Stimulated activated CD8-positive, alpha-beta memory T cell treated with anti-CD3 and anti-CD28 coated beads, Interleukin-12 subunit alpha, Interleukin-12 subunit beta, amount 100 ng/mL, for 4 hours (primary cell): Measurements from ENCODE around the gene SLC6A20.
A peak's percentile ranks its signal among the peaks of the same experiment; 100 is the strongest.

Source experiments
- DNase-seq: peaks from one replicate; pipeline ENCODE4 v3.0.0-alpha.2; 2020; ENCODE audit warnings: low read depth

SLC6A20 gene

GRCh38 chr3:45795882-45796765, at the start of gene SLC6A20:
Gene SLC6A20 (minus strand): TSS chr3:45796536. CDS start chr3:45796419, 117 bp downstream.
- DNase-seq = no peak

- DNase-seq = no peak
Observed at GRCh38 chr3:45844616-45845015, 48.3 kb upstream of the SLC6A20 start.

- no peak for DNase-seq
Observed at GRCh38 chr3:45842851-45843625, 46.7 kb upstream of the SLC6A20 start.

GRCh38 chr3:45841757-45842491, 45.6 kb upstream of the SLC6A20 start, which contains the start of gene LZTFL1:
Gene LZTFL1 (minus strand): TSS chr3:45842119. CDS start chr3:45841991, 128 bp downstream.
- peak; percentile 76 for DNase-seq

GRCh38 chr3:45841420-45841756, 45.1 kb upstream of the SLC6A20 start:
- no peak for DNase-seq

- DNase-seq = no peak
Observed at GRCh38 chr3:45838466-45838865, 42.1 kb upstream of the SLC6A20 start.

- DNase-seq = no peak
Observed at GRCh38 chr3:45832699-45833098, 36.4 kb upstream of the SLC6A20 start.

- DNase-seq = no peak
Observed at GRCh38 chr3:45830121-45830520, 33.8 kb upstream of the SLC6A20 start.

- DNase-seq = no peak
Observed at GRCh38 chr3:45826908-45827307, 30.6 kb upstream of the SLC6A20 start.

GRCh38 chr3:45826321-45826720, 30.0 kb upstream of the SLC6A20 start:
- no peak for DNase-seq

- no peak for DNase-seq
Observed at GRCh38 chr3:45821127-45821526, 24.8 kb upstream of the SLC6A20 start.

GRCh38 chr3:45819543-45819942, 23.2 kb upstream of the SLC6A20 start:
- DNase-seq = no peak

- DNase-seq = no peak
Observed at GRCh38 chr3:45817831-45818522, 21.6 kb upstream of the SLC6A20 start.

- no peak for DNase-seq
Observed at GRCh38 chr3:45816544-45816943, 20.2 kb upstream of the SLC6A20 start.

- DNase-seq = no peak
Observed at GRCh38 chr3:45814322-45814721, 18.0 kb upstream of the SLC6A20 start.

GRCh38 chr3:45807681-45808540, 11.6 kb upstream of the SLC6A20 start:
- DNase-seq = no peak

GRCh38 chr3:45807133-45807532, 10.8 kb upstream of the SLC6A20 start:
- DNase-seq = no peak

GRCh38 chr3:45806072-45806471, 9.7 kb upstream of the SLC6A20 start:
- no peak for DNase-seq

- no peak for DNase-seq
Observed at GRCh38 chr3:45803252-45803935, 7.1 kb upstream of the SLC6A20 start.

GRCh38 chr3:45802146-45802545, 5.8 kb upstream of the SLC6A20 start:
- DNase-seq = no peak
